ENCODE measurements around the gene AIMP1.
"Not testable (repeated sequence)": the region's sequence is repeated elsewhere in the genome, so short reads cannot be mapped to it uniquely, and the experiment has no call there.

AIMP1 gene

GRCh38 chr4:106384878-106385277, 68.5 kb downstream of the AIMP1 start:
- no peak overlapping the region for H3K27ac Mint-ChIP-seq

GRCh38 chr4:106385853-106386393, 69.6 kb downstream of the AIMP1 start:
- Mint-ChIP-seq H3K27ac (no peak overlapping the region), H3K4me3 (no peak overlapping the region), H3K27me3 (ENCODE audit: low read depth) (no peaks in the 10 kb centered on the region), H3K4me1 (ENCODE audit: low read depth) (no peaks in the 10 kb centered on the region), H3K36me3 (ENCODE audit: low read depth) (no peaks in the 10 kb centered on the region), H3K9me3 (no peaks in the 10 kb centered on the region)

More at GRCh38 chr4:106384878-106385277, 68.5 kb downstream of the AIMP1 start:
- Mint-ChIP-seq H3K4me3 (no peak overlapping the region), H3K27me3 (ENCODE audit: low read depth) (no peaks in the 10 kb centered on the region), H3K36me3 (ENCODE audit: low read depth) (no peaks in the 10 kb centered on the region), H3K4me1 (ENCODE audit: low read depth) (no peaks in the 10 kb centered on the region), H3K9me3 (no peaks in the 10 kb centered on the region)

GRCh38 chr4:106395582-106395981, 79.2 kb downstream of the AIMP1 start:
- H3K9me3 Mint-ChIP-seq: peaks cover 25% of the 10 kb centered on the region
- H3K27me3 Mint-ChIP-seq (ENCODE audit: low read depth): no peaks in the 10 kb centered on the region
- H3K36me3 Mint-ChIP-seq (ENCODE audit: low read depth): no peaks in the 10 kb centered on the region
- H3K4me1 Mint-ChIP-seq (ENCODE audit: low read depth): no peaks in the 10 kb centered on the region
- no peak overlapping the region for H3K4me3 Mint-ChIP-seq
- no peak overlapping the region for H3K27ac Mint-ChIP-seq

- H3K9me3 Mint-ChIP-seq: peaks cover 25% of the 10 kb centered on the region
- not testable (repeated sequence) for H3K36me3 Mint-ChIP-seq (ENCODE audit: low read depth)
Measured at GRCh38 chr4:106398898-106399297, 82.5 kb downstream of the AIMP1 start.

More at GRCh38 chr4:106398898-106399297, 82.5 kb downstream of the AIMP1 start:
- H3K27me3 Mint-ChIP-seq (ENCODE audit: low read depth); H3K27ac Mint-ChIP-seq; H3K4me3 Mint-ChIP-seq; H3K4me1 Mint-ChIP-seq (ENCODE audit: low read depth): not testable (repeated sequence)

Data from T-helper 1 cell treated with Interleukin-12 subunit alpha and Interleukin-12 subunit beta and Interleukin-4 antibody, amounts not matched to agents 30 μg/mL and 1 μg/mL, for 36 hours (primary cell).